Neutrophil (primary cell): Measurements from ENCODE around the gene SCNN1B.

Source experiments
- H3K27ac ChIP-seq: fragments of 200-600 bp; sonication (generic); 2 replicates; pipeline ENCODE4 v1.5.1; 2016; ENCODE audit warnings: mild to moderate bottlenecking, moderate library complexity
- H3K27me3 ChIP-seq: fragments of 200-600 bp; sonication (generic); 2 replicates; pipeline ENCODE4 v1.6.0; 2016; ENCODE audit warnings: mild to moderate bottlenecking
- H3K36me3 ChIP-seq: fragments of 200-600 bp; sonication (generic); 2 replicates; pipeline ENCODE4 v1.5.1; 2017
- H3K4me1 ChIP-seq, 2 experiments: fragments of 200-600 bp in 1 of 2; sonication (generic) in 1 of 2; 1 replicate in 1 of 2; 2 replicates in 1 of 2; pipeline versions ENCODE4 v1.5.1 to v1.6.1; 2013 to 2016; ENCODE audit warnings: low read depth in 1 of 2, low read length in 1 of 2, mild to moderate bottlenecking in 1 of 2, moderate library complexity in 1 of 2; ENCODE audit not compliant: control insufficient read depth in 1 of 2, insufficient read depth in 1 of 2
- H3K4me3 ChIP-seq, 2 experiments: fragments of 200-600 bp in 1 of 2; sonication (generic) in 1 of 2; 1 replicate in 1 of 2; 2 replicates in 1 of 2; pipeline ENCODE4 v1.5.1; 2013 to 2016; ENCODE audit warnings: low read depth in 1 of 2, low read length in 1 of 2, mild to moderate bottlenecking in 1 of 2, moderate library complexity in 1 of 2
- H3K9me3 ChIP-seq: fragments of 200-600 bp; sonication (generic); 2 replicates; pipeline ENCODE4 v1.5.1; 2016
- CTCF ChIP-seq: fragments of 200-600 bp; sonication (generic); IDR thresholded peaks from 2 replicates; pipeline ENCODE4 v1.5.1; 2016; ENCODE audit warnings: antibody characterized with exemption

Gene SCNN1B

GRCh38 chr16:23306199-23307100 is 4.3 kb downstream of the SCNN1B start:
- TF ChIP-seq CTCF, result no peak

GRCh38 chr16:23310217-23310616 is 8.1 kb downstream of the SCNN1B start:
- Histone ChIP-seq H3K9me3 (no peaks in the 10 kb centered on the region), H3K36me3 (no peaks in the 10 kb centered on the region), H3K4me3 (no peak overlapping the region), H3K27me3 (peaks cover 12% of the 10 kb centered on the region), H3K4me1 (no peaks in the 10 kb centered on the region), H3K27ac (no peak overlapping the region)
- no peak for TF ChIP-seq CTCF

More at GRCh38 chr16:23306199-23307100, 4.3 kb downstream of the SCNN1B start:
- no peaks in the 10 kb centered on the region for H3K9me3 ChIP-seq
- H3K4me3 ChIP-seq, result no peak overlapping the region
- H3K36me3 ChIP-seq, result no peaks in the 10 kb centered on the region
- H3K4me1 ChIP-seq, result no peaks in the 10 kb centered on the region
- peaks cover 45% of the 10 kb centered on the region for H3K27me3 ChIP-seq
- no peak overlapping the region for H3K27ac ChIP-seq

GRCh38 chr16:23310744-23311143 is 8.6 kb downstream of the SCNN1B start:
- H3K4me1 ChIP-seq, result no peaks in the 10 kb centered on the region
- H3K36me3 ChIP-seq, result no peaks in the 10 kb centered on the region
- no peak for TF ChIP-seq CTCF
- H3K27ac ChIP-seq, result no peak overlapping the region
- no peak overlapping the region for H3K4me3 ChIP-seq
- no peaks in the 10 kb centered on the region for H3K9me3 ChIP-seq
- peaks cover 10% of the 10 kb centered on the region for H3K27me3 ChIP-seq

GRCh38 chr16:23316232-23316631 is 14.1 kb downstream of the SCNN1B start:
- H3K4me3 ChIP-seq, result no peak overlapping the region
- H3K27me3 ChIP-seq, result no peaks in the 10 kb centered on the region
- H3K9me3 ChIP-seq, result no peaks in the 10 kb centered on the region
- TF ChIP-seq CTCF, result no peak
- H3K4me1 ChIP-seq, result no peaks in the 10 kb centered on the region
- no peaks in the 10 kb centered on the region for H3K36me3 ChIP-seq
- H3K27ac ChIP-seq, result no peak overlapping the region

GRCh38 chr16:23316634-23317265 is 14.6 kb downstream of the SCNN1B start:
- no peak for TF ChIP-seq CTCF

More at GRCh38 chr16:23316634-23317265, 14.6 kb downstream of the SCNN1B start:
- Histone ChIP-seq H3K4me3 (no peak overlapping the region), H3K27ac (no peak overlapping the region), H3K27me3 (no peaks in the 10 kb centered on the region), H3K4me1 (no peaks in the 10 kb centered on the region), H3K9me3 (no peaks in the 10 kb centered on the region), H3K36me3 (no peaks in the 10 kb centered on the region)
